Stimulated activated CD8-positive, alpha-beta memory T cell treated with anti-CD3 and anti-CD28 coated beads, Interleukin-12 subunit alpha, Interleukin-12 subunit beta, amount 100 ng/mL, for 24 hours (primary cell): ENCODE measurements around the gene PRR30.
A peak's percentile ranks its signal among the peaks of the same experiment; 100 is the strongest.

ENCODE experiments used
- DNase-seq: peaks from one replicate; pipeline ENCODE4 v3.0.0-alpha.2; 2020; ENCODE audit errors: extremely low read depth

PRR30 gene

DNA sequence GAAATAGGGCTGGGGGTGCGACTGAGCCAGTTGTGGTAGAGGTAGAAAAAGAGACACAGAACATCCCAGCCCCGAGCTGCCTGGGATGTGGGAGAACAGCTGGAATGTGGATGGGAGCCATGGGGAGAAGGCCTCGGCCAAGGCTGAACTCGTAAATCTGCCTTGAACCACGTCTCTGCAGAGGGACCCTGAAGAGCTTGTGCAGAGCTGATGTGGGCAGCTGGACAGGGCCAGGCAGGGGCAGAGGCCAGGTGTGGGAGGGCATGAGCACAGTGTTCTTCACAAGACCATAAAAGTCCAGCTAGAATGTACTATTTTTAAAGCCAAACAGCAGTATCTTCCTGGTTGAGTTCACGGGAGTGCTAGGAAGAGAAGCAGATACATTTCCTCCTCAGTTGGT is 15.3 kb upstream of the PRR30 start:
- DNase-seq: no peak

DNA sequence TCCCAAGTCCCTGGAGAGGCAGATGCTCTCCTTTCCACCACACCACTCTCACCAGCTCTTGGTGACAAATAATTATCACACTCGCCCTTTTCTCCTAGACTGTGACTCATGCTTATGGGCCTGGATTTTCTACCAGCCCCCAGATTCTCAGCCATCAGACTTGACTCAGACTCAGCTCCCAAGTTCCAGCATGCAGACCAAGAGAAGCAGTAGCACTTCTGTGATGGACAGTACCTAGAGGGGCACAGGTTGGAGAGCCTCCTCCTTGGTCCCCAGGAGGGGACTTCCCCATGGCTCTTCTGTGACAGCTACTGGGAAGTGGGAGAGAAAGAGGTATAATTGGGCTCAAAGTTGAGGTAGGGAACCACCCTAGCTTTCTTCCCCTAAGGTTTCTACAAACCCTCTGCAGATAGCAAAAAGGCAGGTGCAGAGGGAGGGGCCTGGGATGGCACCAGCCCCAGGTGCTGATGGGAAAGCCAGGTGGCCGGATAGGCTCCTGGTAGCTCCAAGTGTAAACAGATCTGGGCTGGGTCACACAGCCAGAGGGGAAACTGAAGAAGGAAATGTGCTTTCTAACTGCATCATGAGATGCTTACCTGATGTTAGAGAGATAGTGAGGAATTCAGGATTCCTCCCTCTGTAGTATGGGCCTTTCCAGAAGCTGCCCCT is 13.7 kb upstream of the PRR30 start:
- no peak for DNase-seq

DNA sequence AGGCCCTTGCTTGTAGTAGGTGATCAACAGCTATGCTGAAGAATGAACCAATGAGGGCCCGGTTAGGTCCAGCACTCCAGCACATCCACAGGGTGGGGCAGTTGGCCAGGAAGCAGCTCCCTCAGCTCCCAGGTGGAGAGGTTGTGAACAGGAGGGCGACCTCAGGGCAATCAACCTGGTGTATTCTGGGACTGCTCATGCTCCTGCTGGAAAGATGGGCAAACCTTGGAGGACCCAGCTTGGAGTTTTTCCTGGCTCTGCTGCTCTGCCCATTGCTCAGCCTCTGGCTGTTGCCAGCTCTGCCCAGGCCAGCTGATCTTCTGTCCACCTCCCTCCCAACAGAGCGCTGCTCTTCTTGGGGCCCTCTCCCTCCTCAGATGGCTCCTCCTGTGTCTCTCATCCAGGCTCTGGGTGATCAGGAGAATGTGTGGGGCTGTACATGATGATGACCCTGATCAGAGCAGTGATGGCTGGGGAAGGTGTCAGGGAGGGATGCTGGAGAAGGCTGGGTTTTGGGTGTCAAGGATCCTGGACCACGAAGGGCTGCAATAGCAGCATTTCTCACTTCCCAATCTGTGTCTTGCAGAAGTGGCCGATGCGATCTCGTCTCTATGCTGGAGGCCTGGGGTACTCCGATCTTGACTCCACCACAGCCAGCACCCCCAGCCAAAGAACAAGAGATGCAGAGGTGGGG is 13.0 kb upstream of the PRR30 start:
- no peak for DNase-seq

DNA sequence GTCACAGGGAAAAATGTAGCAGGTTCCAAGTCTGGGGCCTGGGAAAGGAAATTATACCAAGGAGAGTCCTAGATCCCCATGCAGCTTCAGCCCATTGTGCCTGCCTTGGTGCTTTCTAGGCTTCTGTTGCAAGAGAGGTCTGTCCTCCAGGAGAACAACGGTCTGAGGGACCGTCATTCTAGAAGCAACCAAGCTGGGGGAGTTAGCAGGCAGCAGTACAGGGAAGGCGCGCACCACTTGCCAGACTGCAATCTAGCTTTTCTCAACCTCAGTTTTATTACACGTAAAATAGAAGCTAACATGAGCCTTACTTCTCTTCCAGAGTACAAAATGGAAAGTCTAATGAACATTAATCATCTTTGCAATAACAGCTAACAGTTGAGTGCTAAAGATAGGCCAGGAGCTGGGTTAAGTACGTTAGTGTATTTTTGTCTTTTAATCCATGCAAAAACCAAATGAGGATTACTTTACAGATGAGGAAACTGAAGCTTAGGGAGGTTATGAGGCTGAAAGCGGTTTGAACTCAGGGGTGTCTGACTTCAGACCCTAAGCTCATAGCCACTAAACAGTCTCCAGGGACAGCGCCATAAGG is 11.5 kb upstream of the PRR30 start:
- no peak for DNase-seq

DNA sequence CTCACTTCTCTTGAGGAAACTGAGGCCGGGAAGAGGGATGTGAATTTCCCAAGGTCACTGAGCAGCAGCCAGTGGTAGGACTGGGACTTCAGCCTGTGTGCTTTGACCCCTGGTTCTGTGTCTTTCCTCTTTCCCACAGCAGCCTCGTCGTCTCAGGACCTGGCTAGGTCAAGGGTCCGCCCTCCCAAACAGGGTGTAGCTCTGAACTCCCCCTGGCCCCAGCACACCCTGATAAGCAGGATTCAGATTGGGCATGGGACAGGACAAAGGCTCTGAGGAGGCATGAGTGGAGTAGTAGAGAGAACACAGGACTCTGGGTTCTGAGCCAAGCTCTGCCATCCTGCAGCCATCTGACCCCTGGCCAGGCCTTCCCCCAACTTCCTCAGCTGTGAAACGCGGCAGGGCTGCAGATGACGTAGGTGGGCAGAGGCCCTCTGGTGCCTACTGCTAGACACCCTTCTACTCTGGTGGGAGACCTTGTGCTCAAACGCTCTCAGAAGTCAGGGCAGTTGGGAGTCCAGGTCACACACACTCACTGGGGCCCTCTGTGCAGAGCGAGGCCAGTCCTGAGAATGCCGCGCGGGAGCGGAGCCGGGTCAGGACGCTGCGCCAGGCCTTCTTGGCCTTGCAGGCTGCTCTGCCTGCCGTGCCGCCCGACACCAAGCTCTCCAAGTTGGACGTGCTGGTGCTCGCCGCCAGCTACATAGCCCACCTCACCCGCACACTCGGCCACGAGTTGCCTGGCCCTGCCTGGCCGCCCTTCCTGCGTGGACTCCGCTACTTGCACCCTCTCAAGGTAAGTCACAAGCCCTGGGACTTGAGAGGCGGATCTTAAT is 10.6 kb upstream of the PRR30 start:
- DNase-seq: no peak

DNA sequence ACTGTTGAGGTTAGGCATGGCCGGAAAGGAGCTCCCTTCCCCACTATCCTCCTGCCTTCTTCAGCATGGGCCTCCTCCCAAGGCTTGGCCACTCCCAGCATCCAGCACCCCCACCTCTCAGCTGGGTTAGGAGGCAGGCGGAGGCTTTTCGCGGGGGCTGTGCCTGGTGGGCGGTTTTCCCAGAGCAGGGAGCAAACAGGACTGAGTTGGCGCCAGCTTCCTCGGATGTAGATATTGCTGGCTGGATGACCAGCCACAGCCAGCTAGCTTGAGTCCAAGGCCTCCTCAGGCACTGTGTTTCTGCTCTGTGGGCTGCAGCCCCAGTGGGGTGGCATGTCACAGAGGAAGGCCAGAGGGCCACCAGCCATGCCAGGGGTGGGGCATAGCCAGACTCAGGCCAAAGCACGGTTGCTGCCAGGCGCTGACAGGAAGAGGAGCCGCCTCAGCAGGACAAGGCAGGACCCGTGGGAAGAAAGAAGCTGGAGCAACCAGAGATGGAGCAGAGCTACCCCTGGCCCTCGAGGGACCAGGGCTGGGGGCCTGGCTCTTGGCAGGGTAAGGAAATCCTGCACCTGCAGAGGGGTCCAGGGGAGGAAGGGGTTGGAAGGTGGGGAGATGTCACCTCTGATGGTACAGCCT is 9.7 kb upstream of the PRR30 start, which contains the start of gene TCF23:
Gene TCF23, plus strand, starts transcription at position 204 of the 639 bp plus-strand sequence. Its CDS starts 130 bp downstream, at position 334.
- DNase-seq: no peak

DNA sequence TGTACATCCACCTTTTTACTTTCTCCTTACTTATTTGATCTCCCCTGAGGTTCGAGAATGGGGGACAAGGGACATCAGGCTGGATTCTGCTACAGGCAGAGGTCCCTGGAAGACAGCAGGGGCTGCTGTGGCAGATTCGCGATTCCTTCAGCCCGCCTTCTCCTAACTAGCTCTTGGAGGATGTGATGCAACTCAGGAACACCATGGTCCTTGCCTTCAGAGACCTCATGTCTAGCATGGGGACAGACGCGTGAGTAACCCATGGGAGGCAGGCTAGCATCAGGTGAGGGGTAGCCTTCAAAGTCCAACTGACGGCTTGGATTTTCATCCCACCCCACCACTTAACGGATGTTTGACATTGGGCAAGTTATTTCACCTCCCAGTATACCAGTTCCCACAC is 8.7 kb upstream of the PRR30 start:
- no peak for DNase-seq

DNA sequence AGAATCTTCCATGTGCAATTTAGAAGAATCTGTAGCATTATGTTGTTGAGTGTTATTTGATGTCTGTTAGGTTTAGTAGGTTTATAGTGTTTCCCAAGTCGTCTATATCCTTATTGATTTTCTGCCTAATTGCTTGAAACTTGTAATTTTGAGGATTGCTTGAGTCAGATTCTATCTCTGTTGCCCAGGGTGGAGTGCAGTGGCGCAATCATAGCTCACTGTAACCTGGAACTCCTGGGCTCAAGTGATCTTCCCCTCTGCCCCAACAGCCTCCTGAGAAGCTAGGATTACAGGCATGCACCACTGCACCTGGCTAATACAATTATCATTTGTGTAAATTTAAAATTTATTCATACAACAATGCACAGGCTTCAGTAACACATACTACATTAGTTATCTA is 6.5 kb upstream of the PRR30 start:
- DNase-seq: no peak

DNA sequence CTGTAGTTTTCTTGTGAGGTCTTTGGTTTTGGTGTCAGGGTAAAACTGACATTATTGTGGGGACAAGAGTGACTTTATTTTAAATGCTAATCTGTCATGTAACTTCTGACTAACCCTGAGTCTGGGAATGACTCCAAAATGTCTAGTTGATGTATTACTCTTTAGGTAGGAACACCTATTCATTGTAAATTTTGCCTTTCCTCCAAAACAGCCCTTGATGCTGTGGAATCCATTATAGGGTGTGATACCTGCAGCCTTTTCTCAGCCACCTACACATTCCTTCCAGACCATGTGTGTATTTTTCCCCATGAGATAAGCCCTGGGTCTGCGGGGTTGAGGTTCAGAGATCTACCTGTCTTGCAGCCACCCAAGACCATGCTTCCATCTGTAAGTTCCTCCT is 4.1 kb upstream of the PRR30 start:
- DNase-seq: no peak

DNA sequence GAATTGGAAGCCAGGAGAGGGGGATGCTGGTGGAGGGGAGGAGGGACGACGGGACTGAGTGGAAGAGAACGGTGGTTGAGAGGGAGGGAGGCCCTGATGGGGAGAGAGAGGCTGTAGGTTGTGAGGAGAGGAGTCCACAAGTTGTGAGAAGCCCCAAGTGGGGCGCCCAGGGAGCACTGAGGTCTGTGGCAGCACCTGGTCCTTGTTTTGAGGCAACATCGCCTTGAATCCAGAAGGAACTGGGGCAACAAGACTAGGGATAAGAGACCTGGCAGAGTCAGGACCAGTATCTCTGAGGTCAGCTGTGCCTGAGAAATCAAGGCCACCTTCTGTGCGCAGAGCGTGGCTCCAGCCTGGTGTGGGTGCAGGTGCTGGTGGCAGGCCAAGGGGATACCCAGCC is 1.1 kb downstream of the PRR30 start:
- DNase-seq: no peak

DNA sequence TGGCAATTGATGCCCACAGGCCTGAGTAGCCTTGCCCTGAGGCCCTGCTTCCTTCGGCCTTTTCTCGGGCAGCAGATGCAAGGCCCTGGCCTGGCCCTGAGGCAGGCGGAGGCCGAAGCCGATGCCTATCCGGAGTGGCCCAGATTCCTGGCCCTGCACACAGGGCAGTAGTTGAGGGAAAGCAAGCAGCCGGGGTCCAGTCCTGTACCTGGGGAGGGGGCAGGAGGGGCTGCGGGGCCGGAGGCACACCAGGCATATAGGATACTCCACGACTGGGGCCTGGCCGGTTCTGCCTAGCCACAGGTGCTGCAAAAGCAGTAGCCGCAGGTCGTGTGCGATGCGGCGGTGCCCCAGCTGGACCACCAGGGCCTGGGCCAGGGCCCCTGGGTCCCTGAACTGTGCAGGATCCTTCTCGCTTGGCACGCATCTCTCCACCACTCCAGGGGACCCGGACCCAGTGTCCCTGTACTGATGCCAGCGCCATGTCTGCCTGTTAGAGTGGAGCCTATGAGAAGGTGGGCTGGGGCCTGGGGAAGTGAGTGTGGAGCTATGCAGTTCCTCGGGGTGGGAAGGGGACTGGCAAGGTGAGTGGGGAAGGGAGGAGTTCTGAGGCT is 1.8 kb downstream of the PRR30 start:
- no peak for DNase-seq

DNA sequence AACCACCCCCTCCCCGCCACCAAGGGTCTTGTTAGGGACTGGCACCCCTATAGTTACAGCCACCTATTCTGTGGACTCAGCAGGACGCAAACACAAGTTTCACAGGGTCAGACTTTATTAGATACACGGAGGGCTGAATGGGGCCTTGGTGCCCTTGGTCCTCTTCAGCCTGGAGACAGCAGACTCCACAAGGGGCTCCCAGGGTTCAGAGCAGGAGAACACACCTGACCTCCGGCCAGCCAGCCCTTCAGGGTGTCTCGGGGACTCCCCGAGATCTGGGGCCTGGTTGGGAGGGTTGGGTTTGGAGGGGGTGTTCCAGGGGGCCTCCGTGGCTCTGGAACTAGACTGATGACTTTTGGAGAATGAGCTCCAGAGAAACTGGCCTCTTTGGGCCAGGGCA is 2.5 kb downstream of the PRR30 start:
- no peak for DNase-seq

DNA sequence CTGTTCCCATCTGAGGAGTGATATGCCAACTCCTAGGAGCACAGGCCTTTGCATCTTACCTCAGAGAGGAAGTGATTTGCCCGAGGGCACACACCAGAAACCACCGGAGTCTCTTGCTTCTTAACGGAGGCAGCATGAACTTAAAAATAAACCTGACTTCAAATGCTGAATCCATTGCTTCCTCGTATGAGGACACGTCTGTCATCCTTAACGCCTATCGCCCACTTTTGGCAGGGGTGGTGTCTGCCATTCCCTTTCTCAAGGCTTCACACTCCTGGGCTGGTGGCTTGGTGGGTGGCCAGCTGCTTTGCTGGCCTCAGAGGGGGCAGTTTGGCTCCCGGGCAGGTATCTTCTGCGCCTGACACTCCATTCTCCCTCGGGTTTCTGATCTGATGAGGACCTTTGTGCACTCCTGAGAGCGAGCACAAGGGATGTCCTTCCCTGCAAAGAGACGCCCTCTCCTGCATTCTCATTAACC is 3.7 kb downstream of the PRR30 start:
- DNase-seq: no peak

DNA sequence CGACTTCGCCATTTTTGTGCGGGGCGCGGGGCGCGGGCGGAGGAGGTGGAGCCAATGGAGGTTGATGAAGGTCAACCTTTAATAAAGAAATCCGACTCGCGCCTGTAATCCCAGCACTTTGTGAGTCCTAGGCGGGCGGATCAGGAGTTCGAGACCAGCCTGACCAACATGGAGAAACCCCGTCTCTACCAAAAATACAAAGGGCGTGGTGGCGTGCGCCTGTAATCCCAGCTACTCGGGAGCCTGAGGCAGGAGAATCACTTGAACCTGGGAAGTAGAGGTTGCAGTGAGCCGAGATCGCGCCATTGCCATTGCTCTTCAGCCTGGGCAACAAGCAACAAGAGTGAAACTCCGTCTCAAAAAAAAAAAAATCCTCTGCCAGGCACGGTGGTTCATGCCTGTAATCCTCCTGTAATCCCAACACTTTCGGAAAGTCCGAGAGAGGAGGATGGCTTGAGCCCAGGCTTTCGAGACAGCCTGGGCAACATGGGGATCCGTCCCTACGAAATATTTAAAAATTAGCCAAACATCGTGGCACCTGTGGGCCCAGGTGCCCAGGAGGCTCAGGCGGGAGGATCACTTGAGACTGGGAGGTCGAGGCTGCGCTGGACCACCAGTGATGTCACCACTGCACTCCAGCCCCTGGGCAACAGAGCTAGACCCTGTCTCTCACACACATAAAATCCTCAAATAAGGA is 4.3 kb downstream of the PRR30 start:
- DNase-seq: no peak

DNA sequence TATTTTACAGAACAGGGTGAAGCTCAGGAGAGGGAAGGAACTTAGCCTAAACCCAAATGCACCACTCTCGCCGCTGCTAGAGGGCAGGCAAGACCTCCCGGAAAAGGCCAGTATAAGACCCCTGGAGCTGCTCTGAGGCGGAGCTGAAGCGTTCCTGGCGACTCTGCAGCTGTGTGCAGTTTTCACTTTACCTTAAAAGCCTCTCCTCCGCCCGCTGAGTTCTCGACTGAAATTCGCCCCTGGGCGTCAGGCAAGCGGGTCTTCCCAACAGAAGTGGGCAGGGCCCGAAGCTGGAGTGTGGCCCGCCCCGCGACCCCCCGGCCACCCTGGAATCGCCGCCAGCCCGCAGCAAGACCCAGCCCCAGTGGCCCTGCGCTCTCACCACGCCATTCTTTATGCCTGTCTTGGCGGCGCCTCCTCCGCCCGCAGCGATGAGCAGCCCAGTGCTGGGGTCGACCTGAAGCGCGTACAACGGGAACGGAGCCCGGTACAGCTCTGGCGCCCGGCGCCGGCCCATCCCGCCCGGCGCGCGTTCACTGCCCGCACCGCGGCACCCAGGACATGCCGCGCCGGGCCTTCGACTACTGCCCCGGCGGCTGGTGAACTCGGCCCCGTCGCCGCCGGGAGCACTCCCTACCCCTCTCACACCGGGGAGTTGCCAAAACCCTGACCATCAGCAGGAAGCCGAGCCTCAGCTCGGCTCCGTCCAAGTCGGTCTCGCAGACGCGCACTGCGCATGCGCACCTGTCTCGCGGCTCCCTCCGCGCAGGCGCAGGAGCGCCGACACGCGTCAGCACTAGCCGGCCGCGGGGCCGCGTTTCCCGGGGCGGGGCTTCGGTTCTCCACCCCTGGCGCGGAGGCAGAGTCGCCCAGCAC is 5.1 kb downstream of the PRR30 start, which contains the start of gene PREB:
Gene PREB, minus strand, starts transcription at position 732 of the 876 bp plus-strand sequence. Its CDS starts 215 bp downstream, at position 517.
- DNase-seq: peak; percentile 97

DNA sequence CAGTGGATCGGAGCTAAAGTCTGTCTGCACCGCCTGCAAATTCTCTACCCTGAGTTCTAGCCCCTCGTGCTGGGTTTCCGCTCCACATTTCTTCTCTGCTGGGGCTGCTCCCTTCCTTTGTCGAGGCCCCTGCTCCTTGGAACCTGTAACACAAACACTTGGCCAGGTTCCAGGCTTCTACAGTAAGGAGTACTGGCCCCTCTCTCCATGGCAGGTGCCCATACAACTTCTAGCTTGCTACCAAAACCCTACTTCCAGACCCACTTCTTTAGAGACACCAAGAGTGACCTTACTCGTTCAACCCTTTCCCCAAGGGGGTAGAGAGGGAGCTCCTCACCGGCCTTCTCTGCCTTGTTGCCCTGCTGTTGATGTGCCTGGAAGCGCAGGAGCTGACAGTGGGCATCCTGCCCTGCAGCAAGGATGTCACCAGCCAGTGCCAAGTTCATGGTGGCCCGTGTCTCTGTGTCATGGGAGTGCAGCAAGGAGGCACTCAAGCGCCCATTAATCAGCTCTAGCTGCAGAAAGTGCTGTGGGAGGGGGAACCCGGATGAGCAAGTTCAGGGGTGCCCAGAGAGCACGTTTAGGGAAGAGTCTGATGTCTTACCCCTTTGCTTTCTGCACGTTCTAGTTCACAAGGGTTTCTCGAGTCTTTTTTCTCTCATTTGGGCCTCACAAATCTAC is 5.9 kb downstream of the PRR30 start:
- DNase-seq: no peak

DNA sequence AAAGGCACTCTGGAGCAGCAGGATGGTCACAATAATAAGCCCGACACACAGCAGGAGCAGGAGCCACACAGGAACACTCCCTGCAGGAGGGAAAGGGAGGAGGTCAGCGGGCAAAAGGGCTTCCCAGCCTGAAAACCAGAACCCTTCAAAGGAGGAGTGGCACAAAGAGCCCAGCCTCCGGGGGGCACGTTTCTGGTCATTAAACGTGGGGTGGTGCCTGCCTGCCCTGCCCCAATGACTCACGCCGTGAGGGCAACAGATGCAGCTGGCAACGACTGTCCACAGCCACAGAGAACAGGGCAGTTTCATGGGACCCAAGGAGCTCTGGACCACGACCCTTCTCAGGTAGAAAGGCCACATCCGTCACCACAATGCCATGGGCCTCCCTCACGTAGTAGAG is 7.8 kb downstream of the PRR30 start:
- no peak for DNase-seq

DNA sequence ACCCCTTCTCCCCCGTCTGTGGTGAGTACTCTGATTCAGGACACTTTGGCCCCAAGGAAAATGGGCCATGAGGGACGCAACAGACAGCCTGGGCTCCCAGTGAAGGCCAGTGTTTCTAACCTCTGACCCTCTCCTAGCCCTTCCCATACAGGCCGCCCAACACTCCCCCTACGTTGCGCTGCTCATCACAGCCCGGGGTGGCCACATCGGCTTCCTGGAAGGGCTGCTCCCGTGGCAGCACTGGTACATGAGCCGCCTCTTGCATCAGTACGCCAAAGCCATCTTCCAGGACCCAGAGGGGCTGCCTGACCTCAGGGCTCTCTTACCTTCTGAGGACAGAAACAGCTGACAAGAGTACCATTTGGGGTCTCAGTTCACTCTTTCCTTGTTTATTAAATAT is 8.8 kb downstream of the PRR30 start:
- DNase-seq: no peak
